WTC11 (cell line): Measurements from ENCODE around the gene HENMT1. TPM values are rescaled to one million over a fixed set of nuclear protein-coding genes. Genes with fewer than 3 reads are reported as not detected.

ENCODE experiments used
- ATAC-seq: fragments of 200-7000 bp; cut with Tn5 transposase; 2 replicates; pipeline ENCODE4 v1.10.0; 2021; ENCODE audit warnings: mild to moderate bottlenecking, moderate library complexity
- CTCF ChIA-PET: fragments of 300-600 bp; sonication (Branson Sonifier 250); formaldehyde crosslinking; loops from one replicate; lab custom pipeline; 2021; ENCODE audit warnings: antibody characterized with exemption; lab: Charles Lee
- POLR2A ChIA-PET: fragments of 350-600 bp; sonication (Branson Sonifier 250); formaldehyde crosslinking; loops from one replicate; lab custom pipeline; 2021; ENCODE audit warnings: antibody characterized with exemption; lab: Charles Lee
- DNase-seq: peaks from one replicate; pipeline ENCODE4 v3.0.0; 2021; ENCODE audit warnings: low spot score
- H3K27ac Mint-ChIP-seq: 2 replicates; pipeline ENCODE4 v1.8.0; 2021; ENCODE audit warnings: mixed read lengths
- H3K27me3 Mint-ChIP-seq: 2 replicates; pipeline ENCODE4 v1.8.0; 2021; ENCODE audit warnings: low read depth, mild to moderate bottlenecking, moderate library complexity, mixed read lengths
- H3K36me3 Mint-ChIP-seq: 2 replicates; pipeline ENCODE4 v1.8.0; 2021; ENCODE audit warnings: mixed read lengths
- H3K4me1 Mint-ChIP-seq: 2 replicates; pipeline ENCODE4 v1.8.0; 2022; ENCODE audit warnings: mixed read lengths
- H3K4me3 Mint-ChIP-seq: 2 replicates; pipeline ENCODE4 v1.8.0; 2021; ENCODE audit warnings: mild to moderate bottlenecking, moderate library complexity, mixed read lengths
- H3K9me3 Mint-ChIP-seq: 2 replicates; pipeline ENCODE4 v1.8.0; 2021; ENCODE audit warnings: mixed read lengths
- CBFB ChIP-seq: sonication (generic); formaldehyde crosslinking; IDR thresholded peaks from 2 replicates; pipeline ENCODE4 v1.8.1; 2022; ENCODE audit warnings: mild to moderate bottlenecking, low read depth, missing genetic modification reagents
- CREB1 ChIP-seq: sonication (generic); formaldehyde crosslinking; IDR thresholded peaks from 2 replicates; pipeline ENCODE4 v1.8.0; 2023; ENCODE audit warnings: mild to moderate bottlenecking, missing genetic modification reagents
- EMX1 ChIP-seq: fragments of 250-450 bp; sonication (Bioruptor Pico); IDR thresholded peaks from 2 replicates; pipeline ENCODE4 v1.8.0; 2021; ENCODE audit warnings: mild to moderate bottlenecking
- ESRRA ChIP-seq: sonication (generic); formaldehyde crosslinking; IDR thresholded peaks from 2 replicates; pipeline ENCODE4 v1.8.1; 2022; ENCODE audit warnings: mild to moderate bottlenecking, missing genetic modification reagents, borderline replicate concordance
- GRHL2 ChIP-seq: fragments of 250-450 bp; sonication (Bioruptor Pico); IDR thresholded peaks from 2 replicates; pipeline ENCODE4 v1.8.0; 2022; ENCODE audit warnings: mild to moderate bottlenecking, moderate library complexity; ENCODE audit not compliant: insufficient replicate concordance, severe bottlenecking
- HMGXB4 ChIP-seq: sonication (generic); formaldehyde crosslinking; IDR thresholded peaks from 2 replicates; pipeline ENCODE4 v1.8.1; 2023; ENCODE audit warnings: mild to moderate bottlenecking, moderate library complexity, missing genetic modification reagents
- KAT7 ChIP-seq: sonication (generic); formaldehyde crosslinking; IDR thresholded peaks from 2 replicates; pipeline ENCODE4 v1.8.1; 2023; ENCODE audit warnings: missing genetic modification reagents, mild to moderate bottlenecking, borderline replicate concordance
- NFYB ChIP-seq: sonication (generic); formaldehyde crosslinking; conservative IDR thresholded peaks from 2 replicates; pipeline ENCODE4 v1.8.0; 2022; ENCODE audit warnings: low read depth, missing genetic modification reagents
- PRDM15 ChIP-seq: sonication (generic); formaldehyde crosslinking; IDR thresholded peaks from 2 replicates; pipeline ENCODE4 v1.8.0; 2022; ENCODE audit warnings: missing genetic modification reagents
- PREB ChIP-seq: sonication (generic); formaldehyde crosslinking; IDR thresholded peaks from 2 replicates; pipeline ENCODE4 v1.8.1; 2022; ENCODE audit warnings: mild to moderate bottlenecking, missing genetic modification reagents, moderate library complexity, borderline replicate concordance
- RELA ChIP-seq: sonication (generic); formaldehyde crosslinking; IDR thresholded peaks from 2 replicates; pipeline ENCODE4 v1.8.1; 2022; ENCODE audit warnings: missing genetic modification reagents, mild to moderate bottlenecking, borderline replicate concordance
- SOX15 ChIP-seq: fragments of 250-450 bp; sonication (Bioruptor Pico); IDR thresholded peaks from 2 replicates; pipeline ENCODE4 v1.9.0; 2021; ENCODE audit warnings: mild to moderate bottlenecking
- USF1 ChIP-seq: sonication (generic); formaldehyde crosslinking; IDR thresholded peaks from 2 replicates; pipeline ENCODE4 v1.8.0; 2022; ENCODE audit warnings: mild to moderate bottlenecking, missing genetic modification reagents
- USF2 ChIP-seq: sonication (generic); formaldehyde crosslinking; IDR thresholded peaks from 2 replicates; pipeline ENCODE4 v1.8.1; 2023; ENCODE audit warnings: mild to moderate bottlenecking, missing genetic modification reagents, moderate library complexity
- ZMAT4 ChIP-seq: fragments of 250-450 bp; sonication (Bioruptor Pico); IDR thresholded peaks from 2 replicates; pipeline ENCODE4 v1.9.0; 2021; ENCODE audit warnings: mild to moderate bottlenecking
- ZNF263 ChIP-seq: sonication (generic); formaldehyde crosslinking; IDR thresholded peaks from 2 replicates; pipeline ENCODE4 v1.8.1; 2022; ENCODE audit warnings: low read depth, mild to moderate bottlenecking, moderate library complexity, missing genetic modification reagents
- ZNF281 ChIP-seq: sonication (generic); formaldehyde crosslinking; IDR thresholded peaks from 2 replicates; pipeline ENCODE4 v1.8.0; 2023; ENCODE audit warnings: mild to moderate bottlenecking, missing genetic modification reagents
- ZNF396 ChIP-seq: fragments of 250-450 bp; sonication (Bioruptor Pico); IDR thresholded peaks from 2 replicates; pipeline ENCODE4 v1.8.0; 2021; ENCODE audit warnings: mild to moderate bottlenecking, moderate library complexity, borderline replicate concordance
- ZNF425 ChIP-seq: fragments of 250-450 bp; sonication (Bioruptor Pico); conservative IDR thresholded peaks from 2 replicates; pipeline ENCODE4 v1.9.0; 2021; ENCODE audit warnings: mild to moderate bottlenecking
- total RNA-seq: library from RNA; stranded (reverse); gene quantifications from 3 replicates; pipeline ENCODE4 v1.2.3, GENCODE V29; 2021

The HENMT1 gene
- total RNA-seq, 1 experiment from 2014 or later = 4.7 TPM

- CTCF ChIA-PET = interaction anchor here (0.6 to 1.2 kb wide), 4 partner anchors 55 to 1378 kb away, joined by 3 to 5 read pairs (median 3); partner anchors contain the start of gene EEIG2
- H3K4me1 Mint-ChIP-seq = no peaks in the 10 kb centered on the region
- TF ChIP-seq CREB1 (CRISPR knock-in tag) = no peak
- TF ChIP-seq ESRRA (CRISPR knock-in tag) = no peak
- TF ChIP-seq GRHL2 = no peak
- TF ChIP-seq ZNF425 (CRISPR knock-in tag) = no peak
- TF ChIP-seq HMGXB4 (CRISPR knock-in tag) = no peak
- no peak for TF ChIP-seq CBFB
- no peak for TF ChIP-seq ZNF281 (CRISPR knock-in tag)
- TF ChIP-seq PREB (CRISPR knock-in tag) = no peak
- TF ChIP-seq KAT7 = no peak
- TF ChIP-seq USF2 (CRISPR knock-in tag) = no peak
- no peaks in the 10 kb centered on the region for H3K9me3 Mint-ChIP-seq
- no peak overlapping the region for H3K4me3 Mint-ChIP-seq
- H3K36me3 Mint-ChIP-seq = 0 out of 2 replicates have a peak, but pooled peaks cover 7% of the 10 kb centered on the region
- ATAC-seq (no peak), DNase-seq (no peak)
- no peaks in the 10 kb centered on the region for H3K27me3 Mint-ChIP-seq
- H3K27ac Mint-ChIP-seq = no peak overlapping the region
- POLR2A ChIA-PET = no interaction called here
These were observed 45.3 kb downstream of the HENMT1 start for GRCh38 chr1:108615544-108615943.

- DNase-seq (no peak), ATAC-seq (no peak)
- Mint-ChIP-seq H3K27ac (no peak overlapping the region), H3K36me3 (peaks cover 14% of the 10 kb centered on the region), H3K27me3 (no peaks in the 10 kb centered on the region), H3K4me1 (no peaks in the 10 kb centered on the region; the same call in 1 of the 2 replicates), H3K4me3 (no peak overlapping the region), H3K9me3 (no peaks in the 10 kb centered on the region)
- ChIA-PET POLR2A (no interaction called here), CTCF (no interaction called here)
- no peak for TF ChIP-seq RELA (CRISPR knock-in tag)
- TF ChIP-seq NFYB = no peak
- TF ChIP-seq ESRRA (CRISPR knock-in tag) = no peak
- no peak for TF ChIP-seq USF1 (CRISPR knock-in tag)
- no peak for TF ChIP-seq ZMAT4 (CRISPR knock-in tag)
- no peak for TF ChIP-seq PRDM15
- no peak for TF ChIP-seq ZNF396
- no peak for TF ChIP-seq PREB (CRISPR knock-in tag)
- TF ChIP-seq SOX15 (CRISPR knock-in tag) = no peak
- no peak for TF ChIP-seq EMX1 (CRISPR knock-in tag)
- TF ChIP-seq ZNF263 (CRISPR knock-in tag) = no peak
These were observed 48.4 kb downstream of the HENMT1 start for GRCh38 chr1:108612496-108612895.
